NCI-H2029 treated with DMSO at 0.1 percent for 48 hours (cell line): ENCODE measurements around the gene SERINC2.
"Not testable (repeated sequence)": the region's sequence is repeated elsewhere in the genome, so short reads cannot be mapped to it uniquely, and the experiment has no call there.

Source experiments
- DNase-seq: peaks from one replicate; lab custom pipeline; 2025; lab: John Stamatoyannopoulos, UW

SERINC2 gene

DNA sequence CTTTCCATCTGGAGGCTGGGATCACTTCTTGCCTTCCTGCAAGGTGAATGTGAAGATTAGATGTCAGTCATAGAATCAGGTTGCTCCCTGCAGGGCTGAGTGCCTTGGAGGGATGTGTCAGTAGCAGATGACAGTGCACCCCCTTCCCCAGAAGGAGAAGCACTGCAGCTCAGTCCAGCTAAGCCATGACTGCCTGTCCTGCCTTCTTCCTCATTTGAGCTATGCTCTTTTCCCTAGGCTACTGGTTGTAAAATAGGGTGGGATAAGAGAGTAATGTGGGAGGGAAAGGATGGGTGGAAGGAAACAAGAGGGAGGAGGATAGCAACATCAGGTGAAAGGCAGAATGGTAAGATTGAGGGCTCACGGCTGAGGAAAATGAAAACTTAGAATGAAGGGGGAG, 29.0 kb upstream of the SERINC2 start:
- no peak for DNase-seq

DNA sequence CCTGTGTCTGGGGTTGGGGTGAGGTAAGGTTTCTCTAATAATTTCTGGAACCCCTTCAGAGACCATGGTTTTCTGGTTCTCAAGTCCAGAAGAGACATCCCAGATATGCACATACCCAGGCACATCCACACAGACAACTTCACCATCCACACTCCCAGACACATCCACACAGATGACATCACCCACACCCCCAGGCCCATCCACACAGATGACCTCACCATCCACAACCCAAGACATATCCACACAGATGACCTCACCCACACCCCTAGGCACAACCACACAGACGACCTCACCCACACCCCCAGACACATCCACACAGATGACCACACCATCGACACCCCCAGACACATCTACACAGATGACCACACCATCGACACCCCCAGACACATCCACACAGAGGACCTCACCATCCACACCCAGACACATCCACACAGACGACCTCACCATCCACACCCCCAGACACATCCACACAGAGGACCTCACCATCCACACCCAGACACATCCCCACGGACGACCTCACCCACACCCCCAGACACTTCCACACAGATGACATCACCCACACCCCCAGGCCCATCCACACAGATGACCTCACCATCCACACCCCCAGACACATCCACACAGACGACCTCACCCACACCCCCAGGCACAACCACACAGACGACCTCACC, 26.3 kb upstream of the SERINC2 start:
- not testable (repeated sequence) for DNase-seq

DNA sequence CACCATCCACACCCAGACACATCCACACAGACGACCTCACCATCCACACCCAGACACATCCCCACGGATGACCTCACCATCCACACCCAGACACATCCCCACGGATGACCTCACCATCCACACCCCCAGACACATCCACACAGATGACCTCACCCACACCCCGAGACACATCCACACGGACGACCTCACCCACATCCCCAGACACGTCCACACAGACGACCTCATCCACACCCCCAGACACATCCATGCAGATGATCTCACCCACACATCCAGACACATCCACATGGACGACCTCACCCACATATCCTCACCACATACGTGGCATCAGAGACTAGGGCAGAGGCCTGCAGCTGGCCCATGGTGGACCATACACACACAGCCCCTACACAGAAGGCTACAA, 25.4 kb upstream of the SERINC2 start:
- DNase-seq: no peak

DNA sequence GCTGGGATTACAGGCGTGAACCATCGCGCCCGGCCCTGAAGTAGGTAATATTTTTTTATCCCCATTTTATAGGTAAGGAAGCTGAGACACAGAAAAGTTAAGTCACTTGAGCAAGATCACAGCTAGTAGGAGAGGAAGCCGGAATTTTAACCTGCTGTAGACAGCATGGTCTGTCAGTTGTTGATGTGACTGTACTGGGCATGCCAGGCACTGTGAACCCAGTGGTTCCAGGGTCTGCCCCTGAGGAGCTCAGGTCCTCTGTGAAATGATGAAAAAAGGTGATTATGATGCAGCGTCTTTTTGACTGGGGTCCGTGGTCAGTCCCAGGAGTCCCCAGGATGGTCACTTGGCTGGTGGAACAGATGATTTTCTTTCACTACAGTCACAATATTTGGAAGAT, 23.4 kb upstream of the SERINC2 start:
- DNase-seq: no peak

DNA sequence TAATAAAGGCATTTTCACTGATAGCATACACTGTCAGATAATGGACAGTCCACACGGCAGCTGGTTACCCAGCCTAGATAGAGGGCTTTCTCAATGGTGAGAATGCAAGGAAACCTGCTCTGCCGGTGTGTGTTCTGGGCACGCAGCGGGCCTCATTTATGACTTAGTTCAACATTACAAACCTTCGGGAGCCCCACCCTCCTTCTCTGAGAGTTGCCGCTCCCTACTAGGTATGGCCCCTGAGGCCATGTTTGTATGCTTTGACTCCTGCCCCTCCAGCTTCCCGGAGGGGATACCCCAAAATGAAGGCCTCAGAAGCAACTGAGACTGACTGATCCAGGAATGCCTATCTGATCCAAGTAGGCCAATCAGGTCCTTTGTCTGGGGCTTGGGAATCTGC, 22.9 kb upstream of the SERINC2 start:
- no peak for DNase-seq

DNA sequence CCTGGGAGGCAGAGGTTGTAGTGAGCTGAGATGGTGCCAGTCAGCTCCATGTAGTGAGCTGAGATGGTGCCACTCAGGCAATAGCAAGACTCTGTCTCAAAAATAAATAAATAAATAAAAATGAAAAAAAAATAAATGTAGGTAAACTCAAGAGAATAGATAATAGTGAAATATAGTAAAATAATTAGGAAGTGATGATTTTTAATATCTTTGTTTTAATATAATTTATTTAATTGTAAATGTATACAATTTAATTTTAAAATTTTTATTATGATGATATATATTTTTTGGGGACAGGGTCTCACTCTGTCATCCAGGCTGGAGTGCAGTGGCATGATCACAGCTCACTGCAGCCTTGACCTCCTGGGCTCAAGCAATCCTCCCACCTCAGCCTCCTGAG, 19.6 kb upstream of the SERINC2 start:
- DNase-seq: no peak

DNA sequence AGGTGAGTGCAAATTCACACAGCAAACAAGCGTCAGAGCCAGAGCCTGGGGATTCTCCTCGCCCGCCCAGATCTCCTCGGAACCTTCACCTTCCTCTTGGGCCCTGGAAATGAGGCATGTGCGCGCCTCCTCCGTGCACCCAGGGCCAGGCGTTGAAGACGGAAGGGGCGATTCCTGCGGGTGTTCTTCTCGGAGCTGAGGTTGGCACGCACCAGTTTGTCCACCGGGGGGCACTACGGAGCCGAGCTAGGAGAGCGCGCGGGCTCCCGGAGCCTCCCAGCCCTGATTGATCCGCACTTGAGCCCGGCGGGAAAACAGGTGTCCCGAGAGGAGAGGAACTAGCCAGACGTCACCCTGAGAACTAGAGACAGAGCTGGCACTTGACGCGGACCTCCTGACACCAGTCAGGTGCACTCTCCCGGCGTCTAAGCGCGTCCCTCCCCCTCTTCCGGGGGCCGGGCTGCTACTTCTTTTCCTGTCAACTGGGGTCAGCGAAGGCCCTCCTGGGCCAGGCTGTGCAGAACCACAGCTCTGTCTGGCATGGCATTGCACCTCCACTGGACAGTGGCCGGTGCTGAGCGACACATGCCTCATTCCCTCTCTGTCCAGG, 18.3 kb upstream of the SERINC2 start:
- DNase-seq: peak; percentile 67

DNA sequence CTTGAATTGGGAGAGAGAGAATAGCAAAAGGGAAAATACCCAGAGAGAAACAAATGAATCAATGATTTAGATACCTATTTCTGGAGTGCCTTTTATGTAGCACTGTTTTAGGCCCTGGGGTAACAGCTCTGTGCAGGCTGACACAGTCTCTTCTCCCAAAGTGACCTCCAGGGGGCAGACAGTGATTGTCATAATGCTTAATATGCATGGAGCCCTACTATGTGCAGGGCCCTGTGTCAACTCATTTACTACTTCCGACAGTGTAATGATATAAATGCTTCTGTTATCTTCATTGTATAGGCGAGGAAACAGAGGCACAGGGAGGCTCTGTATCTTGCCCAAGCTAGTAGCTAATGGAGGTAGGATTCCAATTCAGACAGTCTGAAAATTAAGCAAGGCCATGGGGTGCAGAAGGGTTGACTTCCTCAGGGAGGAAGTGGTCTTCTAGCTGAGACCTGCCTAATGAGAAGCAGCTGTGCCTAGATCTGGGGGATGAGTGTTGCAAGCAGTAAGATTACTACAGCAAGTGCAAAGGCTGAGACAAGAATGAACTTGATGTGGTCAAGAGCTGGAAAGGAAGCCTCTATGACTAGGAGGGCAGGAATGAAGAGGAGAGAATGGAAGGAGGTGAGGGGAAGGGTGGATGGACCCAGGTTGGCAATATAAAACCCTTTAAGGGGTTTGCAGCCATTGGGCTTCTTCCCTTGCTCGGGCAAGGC, 16.2 kb upstream of the SERINC2 start:
- DNase-seq: no peak

DNA sequence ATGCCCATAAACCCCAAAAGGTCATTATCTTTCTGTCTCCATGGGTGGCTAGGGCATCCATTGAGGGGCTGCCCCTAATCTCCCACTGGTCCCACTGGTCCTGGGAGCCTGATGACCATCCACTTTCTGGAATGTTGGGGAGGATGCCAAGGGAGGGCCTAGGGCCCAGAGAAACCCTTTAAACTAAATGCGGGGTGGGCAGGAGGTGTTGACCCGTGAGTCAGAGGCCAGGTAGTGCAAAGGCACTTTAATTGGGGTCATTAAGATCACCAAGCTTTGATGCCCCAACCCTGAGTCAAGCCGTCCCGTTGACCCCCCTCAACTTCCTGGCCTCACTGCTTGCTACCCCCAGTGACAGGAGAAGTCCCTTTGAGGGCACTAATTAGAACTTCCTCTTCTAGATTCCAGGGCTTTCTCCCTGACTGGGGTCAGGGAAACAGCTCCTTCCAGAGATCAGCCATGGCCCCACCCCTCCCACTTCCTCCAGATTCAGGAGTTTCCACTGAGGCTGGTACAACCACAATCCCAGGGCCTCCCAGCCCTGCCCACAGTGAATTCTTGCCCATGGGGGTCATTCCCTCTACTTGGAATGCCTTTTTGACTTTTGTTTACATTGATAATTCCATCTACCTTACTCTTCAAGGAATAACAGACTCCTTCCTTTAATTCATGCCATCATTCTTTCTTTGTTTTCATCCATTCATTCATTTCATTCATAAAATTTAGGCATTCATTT, 15.5 kb upstream of the SERINC2 start:
- DNase-seq: no peak

DNA sequence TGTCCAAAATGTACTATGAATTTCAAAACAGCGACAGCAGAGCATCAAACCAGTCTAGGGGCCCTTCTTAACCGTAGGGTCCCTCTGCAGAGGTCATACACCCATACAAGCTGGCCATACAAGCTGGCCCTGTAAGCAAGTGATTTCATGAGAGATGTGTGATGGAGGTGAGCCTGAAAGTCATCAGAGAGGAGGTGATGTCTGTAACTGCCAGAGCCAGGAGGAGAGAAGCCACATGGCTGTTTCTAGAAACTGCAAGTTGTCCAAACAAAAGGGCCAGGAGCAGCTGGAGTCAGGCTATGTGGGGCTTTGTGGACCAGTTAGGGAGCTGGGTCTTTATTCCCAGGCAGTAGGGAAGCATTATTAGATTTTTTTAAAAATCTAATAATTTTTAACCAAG, 14.8 kb upstream of the SERINC2 start:
- DNase-seq: no peak

DNA sequence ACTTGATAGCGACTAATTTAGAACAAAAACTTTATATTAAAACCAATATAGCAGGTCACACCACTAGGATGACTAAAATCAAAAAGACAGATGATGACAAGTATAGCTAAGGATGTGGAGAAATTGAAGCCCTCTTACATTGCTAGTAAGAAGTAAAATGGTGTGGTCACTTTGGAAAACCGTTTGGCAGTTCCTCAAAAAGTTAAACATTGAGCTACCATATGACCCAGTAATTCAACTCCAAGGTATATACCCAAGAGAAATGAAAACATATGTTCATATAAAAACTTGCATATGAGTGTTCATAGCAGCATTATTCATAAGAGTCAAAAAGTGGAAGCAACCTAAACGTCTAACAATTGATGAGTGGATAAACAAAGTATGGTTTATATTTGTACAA, 13.0 kb upstream of the SERINC2 start:
- DNase-seq: no peak

DNA sequence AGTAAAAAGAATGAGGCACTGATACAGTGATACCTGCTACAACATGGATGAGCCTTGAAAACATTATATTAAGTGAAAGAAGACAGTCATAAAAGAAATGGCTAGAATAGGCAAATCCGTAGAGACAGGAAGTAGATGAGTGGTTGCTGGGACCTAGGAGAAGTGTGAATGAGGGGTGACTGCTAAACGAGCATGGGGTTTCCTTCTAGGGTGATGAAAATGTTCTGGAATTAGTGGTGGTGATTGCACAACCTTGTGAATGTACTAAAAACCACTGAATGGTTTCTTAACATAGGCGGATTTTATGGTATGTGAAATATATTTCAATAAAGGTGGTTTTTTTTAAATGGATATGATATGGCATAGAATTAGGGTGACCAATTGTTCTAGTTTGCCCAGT, 12.6 kb upstream of the SERINC2 start:
- no peak for DNase-seq

DNA sequence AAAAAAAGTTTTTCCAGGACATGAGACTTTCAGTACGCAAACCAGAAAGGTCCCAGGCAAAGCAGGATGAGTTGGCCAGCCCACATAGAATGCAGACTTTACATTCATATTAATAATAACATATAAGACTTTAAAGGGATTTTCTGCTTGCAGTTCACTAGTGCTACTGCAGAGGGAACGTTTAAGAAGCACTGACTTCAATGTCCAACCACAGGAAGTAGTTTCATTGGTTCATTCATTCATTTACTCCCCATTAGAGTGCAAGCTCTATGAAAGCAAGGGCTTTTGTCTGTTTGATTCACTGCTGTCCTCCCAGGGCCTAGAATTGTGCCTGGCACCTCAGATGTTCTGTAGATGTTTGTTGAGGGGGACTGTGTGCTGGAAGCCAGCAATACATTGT, 11.8 kb upstream of the SERINC2 start:
- no peak for DNase-seq

DNA sequence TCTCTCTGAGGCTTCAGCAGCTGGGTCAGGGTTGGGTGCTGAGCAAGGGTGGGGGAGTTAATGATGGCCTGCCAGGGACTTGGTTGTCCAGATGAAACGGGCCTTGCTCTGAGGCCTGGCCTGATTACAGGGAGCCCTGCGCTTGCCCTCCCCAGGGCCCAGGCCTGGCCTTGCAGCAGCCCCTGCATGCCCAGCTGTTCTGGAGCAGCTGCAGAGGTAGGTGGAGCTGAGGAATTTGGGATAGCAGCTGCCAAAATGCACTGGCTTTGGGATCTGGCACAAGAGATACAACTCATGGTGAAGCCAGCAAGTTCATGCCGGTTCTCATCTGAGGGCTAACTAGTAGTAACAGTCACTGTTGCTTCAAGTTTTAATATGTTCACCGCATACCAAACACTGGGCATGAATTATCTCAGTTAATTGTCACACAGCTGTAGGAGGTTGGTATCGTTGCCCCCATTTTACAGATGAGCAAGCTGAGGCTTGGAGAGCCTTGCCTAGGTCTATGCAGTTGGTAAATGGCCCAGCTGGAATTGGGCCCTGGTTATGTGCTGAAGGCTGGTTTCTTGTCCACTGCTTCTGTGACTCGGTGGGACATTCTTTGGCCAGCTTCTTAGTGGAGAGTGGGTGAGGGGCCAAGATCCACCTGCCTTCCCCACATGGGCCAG, 7.3 kb upstream of the SERINC2 start:
- DNase-seq: no peak

DNA sequence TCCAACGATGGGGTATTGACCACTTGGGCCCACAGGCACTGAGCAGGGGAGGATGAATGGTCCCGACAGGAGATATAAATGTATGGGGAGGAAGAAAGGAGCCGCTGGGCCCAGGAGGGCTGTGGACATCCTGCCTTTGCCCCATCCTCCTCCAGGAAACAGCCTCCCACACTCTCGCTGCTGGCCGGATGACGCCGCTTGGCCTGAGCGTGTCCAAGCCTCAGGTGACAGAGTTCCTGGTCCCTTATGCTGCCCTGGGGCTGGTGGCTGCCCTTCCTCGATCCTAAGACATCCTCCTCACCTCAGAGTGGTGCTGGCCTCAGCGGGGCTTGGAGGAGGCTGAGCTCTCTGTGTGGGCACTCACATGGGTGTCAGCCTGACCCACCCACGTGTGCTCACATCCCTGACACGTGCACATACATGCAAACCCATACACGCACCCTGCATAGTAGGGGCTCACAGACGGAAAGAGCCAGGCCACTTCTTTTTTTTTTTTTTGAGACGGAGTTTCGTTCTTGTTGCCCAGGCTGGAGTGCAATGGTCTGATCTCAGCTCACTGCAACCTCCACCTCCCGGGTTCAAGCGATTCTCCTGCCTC, 5.9 kb upstream of the SERINC2 start:
- DNase-seq: no peak

DNA sequence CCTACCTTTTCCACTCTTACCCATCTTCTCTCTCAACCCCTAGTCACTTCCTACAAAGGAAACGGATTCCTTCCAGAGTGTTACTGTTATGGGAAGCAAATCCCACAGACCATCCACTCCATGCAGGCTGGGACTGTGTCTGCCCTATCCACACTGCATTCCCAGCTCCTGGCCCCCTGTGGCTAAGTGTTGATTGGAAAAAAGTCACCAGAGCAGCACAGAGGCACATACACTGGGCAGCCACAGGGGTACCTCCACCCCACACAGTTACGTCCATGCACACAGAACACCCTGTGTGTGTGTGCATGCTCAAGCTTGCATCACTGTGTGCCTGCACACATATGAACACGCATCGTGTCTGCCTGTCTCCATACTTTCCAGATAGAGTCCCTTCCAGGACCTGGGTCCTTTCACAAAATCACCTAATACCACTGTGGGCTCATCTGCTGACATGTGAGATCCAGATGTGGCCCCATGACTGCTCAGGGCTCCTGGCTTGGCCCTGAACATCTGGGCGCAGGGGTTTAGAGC, 4.2 kb upstream of the SERINC2 start:
- DNase-seq: no peak

DNA sequence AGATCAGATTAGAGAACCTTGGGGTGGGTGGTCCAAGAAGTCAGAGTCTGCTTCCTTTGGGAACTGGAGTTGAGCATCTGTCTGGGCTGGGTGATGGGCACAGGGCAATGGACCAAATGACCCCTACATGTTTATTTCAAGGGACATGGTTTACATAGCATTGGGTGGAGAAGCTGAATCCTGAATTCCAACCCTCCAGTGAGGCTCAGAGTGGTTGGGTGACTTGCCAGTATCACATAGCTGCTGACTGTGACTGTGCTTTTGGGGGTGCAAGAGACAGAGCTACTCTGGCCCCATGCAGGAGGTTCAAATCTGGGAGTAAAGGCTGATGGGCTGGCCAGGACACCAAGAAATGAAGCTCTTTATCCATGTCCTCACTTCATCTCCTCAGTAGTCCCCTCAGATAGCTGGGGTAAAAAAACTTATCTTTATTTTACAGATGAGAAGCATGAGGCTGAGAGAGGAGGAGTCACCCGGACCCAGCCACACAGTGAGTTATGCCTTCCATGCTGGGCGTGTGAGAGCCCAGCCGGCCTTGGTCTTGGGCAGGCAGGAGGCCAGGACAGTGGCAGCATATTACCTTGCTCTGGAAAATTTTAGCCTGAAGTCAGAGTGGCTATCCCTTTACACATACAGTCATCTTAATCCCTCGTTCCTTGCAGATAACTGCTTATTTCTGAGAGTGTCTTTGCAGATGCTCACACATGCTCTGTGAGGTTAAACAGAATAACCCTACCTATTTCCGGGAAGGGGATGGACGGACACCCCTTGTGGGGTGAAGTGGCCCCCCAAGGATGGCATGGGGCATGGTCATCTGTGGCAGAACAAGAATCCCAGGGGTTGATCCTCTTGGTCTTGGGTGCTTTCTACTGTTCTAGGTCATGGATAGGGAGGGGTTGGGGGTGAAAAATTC, 2.8 kb upstream of the SERINC2 start:
- DNase-seq: no peak

DNA sequence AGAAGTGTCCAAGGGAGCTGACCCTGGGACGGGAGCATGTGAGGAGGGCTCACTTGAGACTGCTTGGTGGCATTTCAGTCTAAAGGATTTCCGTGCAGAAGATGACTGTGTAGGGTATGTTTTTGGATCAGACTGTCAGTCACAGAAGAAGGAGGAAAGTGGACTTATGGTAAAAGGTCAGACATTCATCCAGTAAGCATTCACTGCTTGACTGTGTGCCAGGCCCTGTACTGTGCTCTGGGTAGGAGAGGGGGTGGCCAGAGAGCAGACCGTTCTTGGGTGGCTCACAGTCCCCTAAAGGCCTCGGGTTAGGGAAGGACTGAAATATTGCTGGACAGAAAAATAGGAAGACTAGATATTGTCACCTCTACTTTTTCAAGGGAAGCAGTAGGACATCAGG, 2.1 kb upstream of the SERINC2 start:
- no peak for DNase-seq

DNA sequence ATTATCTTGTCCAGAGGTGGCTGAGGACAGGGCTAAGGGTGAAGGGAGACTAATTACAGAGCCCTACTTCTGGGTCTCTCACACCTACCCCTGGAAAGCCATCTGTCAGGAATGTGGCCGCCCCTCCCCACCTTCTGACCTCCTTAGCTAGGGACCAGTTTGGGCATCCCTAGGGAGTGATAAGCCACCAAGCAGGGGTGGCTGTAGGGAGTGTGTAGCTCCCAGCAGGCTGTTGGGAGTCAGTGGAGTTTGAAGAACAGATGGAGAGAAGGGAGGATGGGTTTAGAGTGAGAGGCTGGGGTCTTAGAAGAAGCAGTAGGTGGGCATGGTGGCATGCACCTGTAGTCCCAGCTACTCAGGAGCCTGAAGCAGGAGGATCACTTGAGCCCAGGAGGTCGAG, 808 bp upstream of the SERINC2 start:
- DNase-seq: no peak

DNA sequence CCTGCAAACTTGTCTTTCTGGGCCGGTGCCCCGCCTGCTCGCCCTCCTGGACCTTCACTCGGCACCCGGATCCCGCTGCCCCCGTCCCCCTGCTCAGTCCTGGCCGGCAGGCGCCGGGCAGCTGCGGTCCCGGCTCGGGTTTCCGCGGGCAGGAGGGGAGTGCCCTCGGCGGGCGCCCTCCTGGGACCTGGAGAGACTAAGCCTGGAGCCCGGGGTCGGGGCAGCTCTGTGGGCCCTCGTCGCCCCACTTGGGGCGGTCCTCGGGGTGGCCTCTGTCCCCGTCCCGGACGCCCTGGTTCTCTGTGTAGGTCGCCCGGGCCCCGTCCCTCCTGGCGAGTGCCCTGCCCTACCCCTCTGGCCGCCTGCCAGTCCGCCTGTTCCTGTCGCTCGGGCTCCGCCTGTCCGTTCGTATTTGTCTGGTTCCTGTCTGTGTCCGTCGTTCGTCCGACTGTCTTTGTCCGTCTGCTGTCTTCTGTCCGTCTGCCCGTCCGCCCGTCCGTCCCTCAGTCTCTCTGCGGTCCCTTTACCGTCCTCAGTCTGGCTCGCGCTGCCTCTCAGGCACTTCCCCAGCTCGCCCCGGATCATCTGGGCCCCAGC, 490 bp downstream of the SERINC2 start:
- peak; percentile 38 for DNase-seq
